ENCODE results near the gene MROH2A.
A peak's percentile ranks its signal among the peaks of the same experiment; 100 is the strongest.

The MROH2A gene

GRCh38 chr2:233837694-233838229 is 59.6 kb downstream of the MROH2A start:
- DNase-seq (ENCODE audit: low read depth in 2 of 2), result no peak

- DNase-seq (ENCODE audit: low read depth in 2 of 2), result no peak
Observed at GRCh38 chr2:233838251-233838650, 60.1 kb downstream of the MROH2A start.

- DNase-seq (ENCODE audit: low read depth in 2 of 2), result no peak
Observed at GRCh38 chr2:233838726-233839446, 60.8 kb downstream of the MROH2A start.

DNA sequence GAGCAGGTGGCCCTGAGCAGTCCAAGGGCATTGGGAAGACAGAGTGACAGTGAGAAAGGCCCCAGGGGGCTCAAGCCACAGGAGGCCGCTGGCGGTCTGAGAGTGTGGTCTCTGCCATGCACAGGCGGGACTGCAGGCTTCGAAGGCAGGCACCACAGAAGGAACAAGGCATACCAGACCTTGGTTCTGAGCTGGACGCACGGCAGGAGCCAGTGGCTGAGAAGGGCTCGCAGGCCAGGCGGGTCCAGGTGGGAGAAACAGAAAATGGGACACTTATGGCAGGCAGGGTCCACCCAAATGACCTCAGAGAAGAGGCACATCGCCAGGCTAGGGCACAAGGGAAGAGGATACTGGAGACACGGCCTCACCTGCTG is 61.3 kb downstream of the MROH2A start:
- DNase-seq (ENCODE audit: low read depth in 2 of 2), result no peak

GRCh38 chr2:233840520-233840919 is 62.4 kb downstream of the MROH2A start:
- no peak for DNase-seq (ENCODE audit: low read depth in 2 of 2)

- no peak for DNase-seq (ENCODE audit: low read depth in 2 of 2)
Observed at GRCh38 chr2:233841183-233841582, 63.1 kb downstream of the MROH2A start.

- DNase-seq (ENCODE audit: low read depth in 2 of 2), result no peak
Observed at GRCh38 chr2:233844064-233844807, 66.1 kb downstream of the MROH2A start.

DNA sequence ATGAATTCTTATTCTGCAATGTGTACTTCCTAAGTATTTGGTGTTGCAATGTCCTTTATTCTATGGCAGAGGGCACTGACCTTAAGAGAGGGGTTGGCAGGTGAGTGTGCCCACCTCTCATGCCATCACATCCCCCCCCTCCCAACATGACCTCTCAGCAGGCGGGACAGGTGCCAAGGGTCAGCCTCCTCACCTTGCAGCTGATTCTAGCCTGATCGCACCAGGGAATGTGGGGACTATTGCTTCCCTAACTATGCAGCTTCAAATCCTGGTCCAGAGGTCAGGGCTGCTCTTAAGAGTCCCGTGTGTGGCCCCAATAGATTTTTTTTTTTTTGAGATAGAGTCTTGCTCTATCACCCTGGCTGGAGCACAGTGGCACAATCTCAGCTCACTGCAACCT is 66.7 kb downstream of the MROH2A start:
- no peak for DNase-seq (ENCODE audit: low read depth in 2 of 2)

- no peak for DNase-seq (ENCODE audit: low read depth in 2 of 2)
Observed at GRCh38 chr2:233845301-233846060, 67.4 kb downstream of the MROH2A start.

GRCh38 chr2:233846387-233847247 is 68.5 kb downstream of the MROH2A start:
- DNase-seq (ENCODE audit: low read depth in 2 of 2), result no peak

- DNase-seq (ENCODE audit: low read depth in 2 of 2), result no peak
Observed at GRCh38 chr2:233847248-233847898, 69.2 kb downstream of the MROH2A start.

DNA sequence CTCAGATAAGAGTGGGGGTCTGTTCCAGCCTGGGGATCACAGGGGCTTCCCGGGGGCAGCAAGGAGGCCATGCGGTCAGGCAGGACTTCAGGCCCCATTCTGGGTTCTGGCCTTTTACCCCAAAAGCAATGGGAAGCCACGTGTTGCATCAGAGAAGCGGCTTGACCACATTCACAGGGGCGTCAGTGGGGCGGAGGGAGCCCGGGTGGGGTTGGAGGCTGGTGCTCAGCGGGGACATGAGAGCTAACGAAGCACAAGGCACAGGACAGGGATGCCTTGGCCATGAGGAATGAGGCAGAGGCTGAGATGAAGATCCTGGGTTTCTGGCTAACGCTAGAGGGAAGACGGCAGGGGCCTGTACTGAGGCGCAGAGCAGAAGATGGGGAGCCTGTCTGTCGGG is 70.1 kb downstream of the MROH2A start:
- no peak for DNase-seq (ENCODE audit: low read depth in 2 of 2)

GRCh38 chr2:233849607-233850271 is 71.6 kb downstream of the MROH2A start:
- no peak for DNase-seq (ENCODE audit: low read depth in 2 of 2)

DNA sequence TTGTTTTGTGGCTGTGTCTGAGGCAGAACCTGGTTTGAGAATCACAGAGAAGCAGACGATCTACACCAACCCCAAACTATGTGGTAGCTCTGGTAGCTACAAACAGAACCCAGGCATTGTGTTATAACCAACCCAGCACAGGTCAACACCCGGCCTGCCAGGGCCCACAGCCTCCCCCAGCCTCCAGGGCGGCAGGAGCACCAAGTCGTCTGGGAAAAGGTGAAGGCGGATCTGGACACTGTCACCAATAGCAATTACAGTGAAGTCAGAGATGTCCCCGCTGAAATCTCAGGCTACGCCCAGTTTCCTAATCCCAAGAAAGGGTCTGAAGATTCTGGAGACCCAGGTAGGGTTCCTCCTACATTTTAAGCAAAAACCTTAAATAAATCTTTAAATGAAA is 72.6 kb downstream of the MROH2A start:
- DNase-seq (ENCODE audit: low read depth in 2 of 2), result no peak

DNA sequence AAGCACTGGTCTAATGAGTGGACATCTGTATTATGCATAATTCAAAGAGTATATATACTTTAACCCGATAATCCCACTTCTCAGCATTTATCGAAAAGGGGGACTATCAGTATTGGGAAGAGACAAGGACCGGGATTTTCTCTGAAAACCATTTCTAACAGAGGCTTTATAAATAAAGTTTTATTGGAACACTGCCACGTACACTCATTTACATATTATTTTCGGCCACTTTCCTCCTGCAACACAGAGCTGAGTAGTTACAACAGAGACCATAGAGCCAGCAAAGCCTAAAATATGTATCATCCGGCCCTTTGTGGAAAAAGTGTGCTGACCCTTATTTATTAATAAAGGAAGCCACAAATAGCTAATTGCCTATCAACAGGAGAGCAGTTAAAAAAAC is 73.0 kb downstream of the MROH2A start:
- no peak for DNase-seq (ENCODE audit: low read depth in 2 of 2)

DNA sequence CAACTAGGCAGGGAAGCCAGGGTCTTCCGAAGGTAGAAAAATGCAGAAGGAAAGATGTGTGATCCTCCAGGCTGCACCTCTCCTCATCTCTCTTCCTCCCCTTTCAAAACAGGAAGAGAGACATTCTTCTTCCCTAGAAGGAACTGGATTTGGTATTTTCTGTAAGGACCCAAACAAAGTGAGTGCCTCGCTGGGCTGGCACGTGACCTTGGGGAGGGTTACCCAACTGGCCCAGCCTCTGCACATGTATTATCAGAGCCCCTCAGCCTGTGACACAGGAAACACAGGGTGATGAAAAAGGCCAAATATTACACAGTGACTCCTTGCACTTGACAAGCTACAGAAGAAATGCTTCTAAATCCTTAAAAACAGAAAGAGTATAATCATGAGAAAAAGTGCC is 73.9 kb downstream of the MROH2A start:
- DNase-seq (ENCODE audit: low read depth in 2 of 2), result no peak

DNA sequence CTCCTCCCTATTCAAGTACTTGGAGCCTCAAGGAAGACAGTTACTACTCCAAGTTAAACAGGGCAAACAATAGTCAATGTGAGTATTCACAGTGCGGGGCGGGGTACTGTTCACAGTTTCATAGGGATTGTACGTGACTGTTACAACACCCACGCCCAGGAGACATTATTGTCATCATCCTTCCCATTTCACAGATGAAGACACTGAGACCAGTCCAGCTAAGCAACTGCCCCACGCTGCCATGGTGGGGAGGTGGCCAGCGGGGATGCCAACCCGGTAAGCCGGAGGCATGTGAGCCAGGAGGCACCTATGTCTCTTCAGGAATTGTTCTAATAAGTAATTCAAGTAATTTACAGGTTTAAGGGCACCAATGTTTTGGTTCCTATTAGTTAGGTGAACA is 75.2 kb downstream of the MROH2A start:
- DNase-seq (ENCODE audit: low read depth in 2 of 2), result no peak

DNA sequence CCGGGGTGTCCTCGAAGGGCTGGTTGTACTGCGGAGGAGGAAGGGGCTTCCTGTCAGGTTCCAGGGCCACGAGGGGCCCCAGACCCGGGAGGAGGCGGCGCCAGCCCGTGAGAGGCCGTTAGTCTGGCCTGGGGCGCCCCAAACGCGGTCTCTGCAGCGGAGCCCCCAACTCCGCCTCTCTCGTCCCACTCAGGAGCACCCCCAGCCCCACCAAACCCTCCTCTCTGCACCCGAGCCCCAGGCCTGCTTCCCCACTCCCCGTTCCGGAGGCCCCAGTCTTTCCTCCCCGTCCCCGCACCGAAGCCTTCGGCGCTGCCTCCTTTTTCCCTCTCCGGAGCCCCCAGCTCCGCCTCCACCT is 75.7 kb downstream of the MROH2A start:
- DNase-seq (ENCODE audit: low read depth in 2 of 2), result no peak

GRCh38 chr2:233854241-233854981 is 76.3 kb downstream of the MROH2A start, which contains the start of gene HJURP:
HJURP (minus strand) TSS chr2:233854535; CDS start chr2:233854500, 35 bp downstream.
- peak; percentile 87 to 91 for DNase-seq (ENCODE audit: low read depth in 2 of 2)

DNA sequence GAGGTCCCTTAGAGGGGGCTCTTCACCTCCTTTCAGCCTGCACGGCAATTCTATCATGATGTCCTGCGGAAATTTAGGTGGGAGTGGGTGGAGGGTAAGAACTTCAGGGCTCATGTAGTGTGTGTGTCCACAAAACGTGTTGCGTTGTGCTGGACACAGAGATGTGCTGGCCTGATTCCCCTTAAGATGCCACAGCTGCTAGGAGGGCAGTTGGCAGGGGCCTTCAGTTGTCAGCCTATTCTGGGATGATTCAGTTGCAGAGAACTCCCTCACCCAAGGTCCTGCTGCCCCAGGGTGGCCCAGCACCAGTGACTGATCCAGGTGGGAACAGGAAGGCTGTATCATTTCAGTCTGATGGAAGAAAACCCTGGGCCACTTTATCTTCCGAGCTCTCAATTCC is 77.2 kb downstream of the MROH2A start:
- no peak for DNase-seq (ENCODE audit: low read depth in 2 of 2)

Data from stimulated activated CD8-positive, alpha-beta memory T cell treated with anti-CD3 and anti-CD28 coated beads, Interleukin-15, amount 100 ng/mL, for 48 hours (primary cell).